GM19328 (cell line): ENCODE data around the gene C10orf67.
"Not testable (repeated sequence)": the region's sequence is repeated elsewhere in the genome, so short reads cannot be mapped to it uniquely, and the experiment has no call there.

ENCODE experiments used
- ATAC-seq: cut with Tn5 transposase; IDR thresholded peaks from one replicate; pipeline ENCODE4 v1.9.1; 2021; ENCODE audit warnings: mild to moderate bottlenecking, moderate library complexity; ENCODE audit not compliant: unreplicated experiment

Gene C10orf67

DNA sequence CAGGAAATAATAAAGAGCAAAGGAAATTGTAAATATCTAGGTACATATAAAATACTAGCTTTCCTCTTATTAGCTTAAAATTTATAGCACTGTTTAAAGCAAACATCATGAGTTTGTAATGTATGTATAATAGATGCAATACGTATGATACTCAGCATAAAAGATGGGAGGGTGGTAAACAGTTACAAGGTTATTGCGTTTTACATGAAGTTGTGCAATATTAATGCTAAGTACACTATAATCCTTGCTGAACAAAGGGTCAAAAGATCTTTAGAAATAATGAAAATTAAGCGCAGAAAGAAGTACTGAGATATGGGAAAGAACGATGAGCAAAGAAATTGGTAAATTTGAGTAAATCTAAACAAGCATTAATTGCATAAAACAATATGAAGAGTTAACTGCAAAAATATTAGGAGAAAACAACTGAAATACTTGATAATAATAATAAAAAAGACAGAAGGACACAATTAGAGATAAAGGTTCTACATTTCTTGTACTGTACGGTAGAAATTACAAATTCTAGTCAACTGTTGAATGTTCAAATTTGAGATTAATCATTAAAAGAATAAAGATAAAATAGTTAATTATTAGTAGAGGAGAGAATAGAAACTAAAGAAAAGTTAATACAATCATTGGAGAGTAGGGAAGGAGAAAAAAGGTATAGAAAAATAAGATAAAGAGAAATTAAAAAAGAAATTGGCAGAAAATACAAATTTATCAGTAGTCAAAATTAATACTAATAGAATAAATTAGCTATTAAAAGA is 17.9 kb downstream of the C10orf67 start:
- no peak for ATAC-seq

- ATAC-seq: no peak
Observed at GRCh38 chr10:23325132-23325531, 19.5 kb downstream of the C10orf67 start.

GRCh38 chr10:23324351-23324750 is 20.2 kb downstream of the C10orf67 start:
- ATAC-seq: no peak

GRCh38 chr10:23322082-23322481 is 22.5 kb downstream of the C10orf67 start:
- no peak for ATAC-seq

- no peak for ATAC-seq
Observed at GRCh38 chr10:23319835-23320234, 24.8 kb downstream of the C10orf67 start.

DNA sequence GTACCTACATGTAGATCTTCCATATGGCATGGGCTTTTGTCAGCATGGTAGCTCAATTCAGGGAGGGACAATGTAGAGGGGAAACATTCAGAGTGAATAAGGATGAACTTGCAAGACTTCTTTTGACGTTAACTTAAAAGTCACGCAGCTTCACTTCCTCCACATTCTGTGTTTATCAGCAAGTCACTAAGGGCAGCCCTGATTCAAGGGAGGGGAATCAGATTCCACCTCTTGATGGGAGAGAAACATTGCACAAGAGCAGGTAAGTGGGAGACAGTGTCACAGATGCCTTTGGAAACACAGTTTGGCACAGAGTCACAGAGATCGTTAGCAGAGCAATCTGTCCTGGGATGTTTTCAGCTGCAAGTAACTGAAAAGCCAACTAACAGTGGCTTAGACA is 26.2 kb downstream of the C10orf67 start:
- no peak for ATAC-seq

GRCh38 chr10:23317416-23317815 is 27.2 kb downstream of the C10orf67 start:
- no peak for ATAC-seq

GRCh38 chr10:23316406-23316805 is 28.2 kb downstream of the C10orf67 start:
- ATAC-seq: no peak

DNA sequence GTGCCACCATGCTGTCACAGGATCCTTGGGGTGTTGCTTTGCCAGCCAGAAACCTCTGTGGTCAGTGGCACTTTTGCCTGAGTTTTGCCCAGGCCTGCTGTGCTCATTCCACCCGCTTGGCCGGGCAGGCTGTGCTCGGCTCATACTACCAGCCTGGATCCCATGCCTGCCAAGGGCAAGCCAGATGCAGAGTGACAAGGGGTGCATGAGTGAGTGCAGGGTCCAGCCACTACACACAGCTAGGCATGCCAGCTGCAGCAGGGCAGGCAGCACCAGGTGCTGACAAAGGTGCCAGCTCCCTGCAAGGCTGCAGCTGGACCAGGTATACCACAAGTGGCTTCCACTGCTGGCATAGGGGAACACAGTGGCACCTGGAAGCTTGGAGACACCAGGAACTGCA is 28.6 kb downstream of the C10orf67 start:
- ATAC-seq: no peak

DNA sequence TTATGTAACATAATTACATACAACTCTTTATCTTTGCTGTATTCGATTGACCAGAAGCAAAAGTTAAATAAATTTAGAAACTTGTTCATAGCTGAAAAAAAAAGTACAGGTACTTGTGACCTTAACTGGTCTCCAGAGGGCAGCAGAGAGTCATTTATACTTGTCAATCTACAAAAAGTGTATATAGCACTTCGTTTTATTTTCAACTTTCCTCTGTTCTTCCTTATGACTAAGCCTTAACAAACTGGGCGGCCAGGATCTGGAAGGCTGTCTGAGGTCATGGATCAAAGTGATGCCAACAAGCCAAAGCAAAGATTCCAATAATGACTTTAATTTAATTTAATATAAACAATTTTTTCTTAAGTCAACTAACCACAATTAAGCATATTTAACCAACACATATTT is 29.8 kb downstream of the C10orf67 start:
- no peak for ATAC-seq

DNA sequence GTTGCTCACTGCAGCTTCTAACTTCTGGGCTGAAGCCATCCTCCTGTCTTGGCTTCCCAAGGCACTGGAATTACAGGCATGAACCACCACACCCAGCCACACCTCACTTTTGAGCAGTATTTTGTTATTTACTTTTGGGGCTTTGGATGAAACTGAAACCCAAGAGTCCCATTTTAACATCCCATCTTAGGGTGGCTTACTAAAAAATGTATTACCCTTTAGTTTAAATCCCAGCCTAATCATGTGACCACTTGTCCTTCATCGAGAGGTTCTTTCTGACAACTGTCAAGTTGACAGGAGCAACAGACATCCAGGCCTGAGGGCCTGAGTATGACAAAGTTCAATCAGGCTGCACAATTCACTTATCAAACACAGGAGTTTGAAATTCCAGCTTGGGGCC is 33.6 kb downstream of the C10orf67 start:
- no peak for ATAC-seq

DNA sequence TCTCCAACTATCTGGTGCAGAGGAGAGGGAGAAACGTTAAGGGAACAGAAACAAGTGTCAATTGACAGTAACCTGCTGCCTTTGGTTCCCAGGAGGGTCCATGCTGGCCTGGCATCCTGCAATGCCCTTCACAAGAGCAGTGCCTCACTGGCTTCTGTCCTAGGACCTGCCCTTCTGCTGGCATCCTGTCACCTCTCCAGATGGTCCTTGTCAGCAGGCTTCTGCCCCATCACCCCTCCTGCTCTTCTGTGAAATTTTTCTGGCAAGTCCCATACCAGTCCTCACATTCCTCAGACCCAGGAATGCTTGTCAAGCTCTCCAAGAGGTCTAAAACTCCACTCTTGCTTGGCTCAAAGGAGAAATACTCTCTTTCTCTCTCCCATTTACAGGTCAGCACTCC is 34.2 kb downstream of the C10orf67 start:
- no peak for ATAC-seq

DNA sequence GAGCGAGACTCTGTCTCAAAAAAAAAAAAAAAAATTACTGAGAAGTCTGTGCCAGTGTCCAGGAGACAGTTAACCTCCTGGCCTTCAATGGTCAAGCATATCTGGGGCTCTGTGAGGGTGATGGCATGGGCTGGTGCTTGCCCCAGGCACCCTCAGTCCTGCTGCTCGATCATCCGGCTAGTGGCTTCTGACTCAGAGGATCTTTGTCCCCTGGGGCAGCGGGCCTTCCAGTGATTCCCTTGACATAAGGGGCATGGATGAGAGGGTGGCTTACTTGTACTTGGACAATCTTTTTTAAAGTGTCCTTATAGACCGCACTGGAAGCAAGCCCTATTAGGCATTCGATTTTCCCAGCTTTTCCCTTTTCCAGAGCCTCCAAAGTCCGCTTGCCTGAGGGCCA is 44.6 kb downstream of the C10orf67 start:
- not testable (repeated sequence) for ATAC-seq

- ATAC-seq: no peak
Observed at GRCh38 chr10:23294638-23295247, 49.9 kb downstream of the C10orf67 start.

DNA sequence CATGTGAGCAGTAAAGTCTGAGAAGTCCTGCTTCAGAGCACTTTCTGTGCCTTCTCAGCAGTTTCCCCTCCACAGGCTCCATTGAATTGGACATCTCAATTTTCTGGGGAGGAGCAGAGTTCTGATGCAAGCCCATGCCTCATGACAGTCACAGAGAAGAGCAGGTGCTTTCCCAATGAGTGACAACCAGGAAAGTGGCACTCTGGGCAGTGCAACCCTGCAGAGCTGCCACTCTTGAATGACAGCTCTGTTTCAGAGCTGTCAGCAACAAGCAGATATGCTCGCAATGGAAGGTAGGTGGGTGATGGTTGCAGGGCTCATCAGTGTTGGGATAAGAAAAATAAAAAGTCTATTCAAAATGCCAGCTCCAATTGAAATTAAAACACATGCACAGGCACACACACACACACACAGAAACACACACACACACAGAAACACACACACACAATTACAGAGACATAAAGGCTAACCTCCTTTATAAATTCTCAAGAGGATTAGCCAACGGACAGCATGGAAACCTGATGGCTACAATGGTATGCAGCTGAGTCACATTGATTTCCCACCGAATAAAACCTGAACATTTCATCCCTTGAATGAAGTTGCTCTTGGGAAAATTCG is 50.5 kb downstream of the C10orf67 start:
- no peak for ATAC-seq

DNA sequence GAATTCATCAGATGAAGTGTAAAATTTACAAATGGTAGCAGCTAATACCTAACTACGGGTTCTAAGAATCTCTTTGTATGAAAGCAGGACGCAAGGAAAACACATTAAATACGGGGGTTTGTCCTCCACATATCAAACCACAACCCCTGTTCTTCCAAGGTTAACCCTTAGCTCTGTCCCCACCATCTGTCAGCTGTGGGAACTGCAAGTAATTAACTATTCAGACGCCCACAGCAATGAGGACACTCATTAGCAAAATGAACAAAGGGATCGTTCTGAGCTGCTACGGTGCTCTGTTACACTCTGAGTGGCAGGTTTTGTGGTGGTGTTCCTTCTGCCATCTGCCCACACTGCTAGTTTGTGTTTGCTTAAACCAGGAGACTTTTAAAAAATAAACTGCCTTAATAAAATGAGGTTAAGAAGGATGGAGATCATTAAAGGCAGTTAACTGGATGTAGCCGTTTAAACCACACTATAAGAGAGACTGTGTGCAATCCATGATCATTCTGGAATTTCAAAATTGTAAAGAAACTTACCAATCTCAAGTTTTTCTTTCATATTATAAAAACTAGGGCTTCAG is 51.4 kb downstream of the C10orf67 start:
- peak; percentile 92 for ATAC-seq

- ATAC-seq: no peak
Observed at GRCh38 chr10:23291551-23292334, 52.9 kb downstream of the C10orf67 start.

GRCh38 chr10:23284674-23285335 is 59.8 kb downstream of the C10orf67 start:
- no peak for ATAC-seq

GRCh38 chr10:23284155-23284554 is 60.4 kb downstream of the C10orf67 start:
- ATAC-seq: no peak

DNA sequence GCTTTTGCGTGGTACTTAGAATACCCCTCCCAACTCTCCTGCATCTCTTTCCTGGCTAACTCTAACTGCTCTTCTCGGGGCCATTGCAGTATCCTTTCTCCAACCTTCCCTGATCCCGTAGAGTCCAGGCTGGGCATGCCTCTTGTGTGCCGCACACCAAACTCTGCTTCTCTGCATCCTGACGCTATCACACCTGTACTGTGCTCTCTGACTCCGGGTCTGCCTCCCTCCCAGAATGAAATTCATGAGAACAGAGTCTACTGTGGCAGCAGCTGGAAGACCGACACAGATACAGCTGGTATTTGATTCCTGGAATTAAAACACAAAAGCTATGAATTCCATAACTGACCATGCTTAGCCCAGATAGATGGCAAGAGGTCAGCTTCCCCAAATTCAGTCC is 60.9 kb downstream of the C10orf67 start:
- ATAC-seq: no peak

GRCh38 chr10:23281044-23281433 is 63.6 kb downstream of the C10orf67 start:
- ATAC-seq: no peak
